ENCODE results near the gene MYPOP. TPM values are rescaled to one million over a fixed set of nuclear protein-coding genes. Genes with fewer than 3 reads are reported as not detected.

The MYPOP gene
- total and polyA plus RNA-seq, 9 of the 15 experiments (the other 6 are each of a cell fraction or from before 2014, with no cell fraction given), result 0.32 to 7.6 (median 1.6) TPM

GRCh38 chr19:45887200-45887710, 15.2 kb downstream of the MYPOP start (continued):
- TF ChIP-seq RNF2 (IDR thresholded peaks at IDR 0.05) (no peak), BRD4 (IDR thresholded peaks at IDR 0.05) (no peak), BCL6 (CRISPR knock-in tag; IDR thresholded peaks at IDR 0.05) (no peak), ZNF561 (CRISPR knock-in tag; conservative IDR thresholded peaks at IDR 0.05) (no peak), HMGN3 (IDR thresholded peaks at IDR 0.05; ENCODE audit: borderline replicate concordance, extremely low read depth, insufficient read length, low read depth, low read length) (no peak), ZHX1 (conservative IDR thresholded peaks at IDR 0.05; ENCODE audit: low read length) (0 out of 2 replicates have a peak, but pooled peaks have one; percentile 1), FOXJ3 (CRISPR knock-in tag; IDR thresholded peaks at IDR 0.05) (no peak), SNIP1 (IDR thresholded peaks at IDR 0.05; ENCODE audit: low read depth) (no peak), ZNF384 (IDR thresholded peaks at IDR 0.05; ENCODE audit: low read depth, low read length) (peak; percentile 37; the same call in 1 of the 2 replicates), MNT (conservative IDR thresholded peaks at IDR 0.05) (no peak; a peak in 1 of 4 replicates), HDAC2 (IDR thresholded peaks at IDR 0.05) (peak; percentile 82), CCAR2 (IDR thresholded peaks at IDR 0.05; ENCODE audit: low read depth, low read length) (no peak), IFI16 (CRISPR knock-in tag; IDR thresholded peaks at IDR 0.05) (no peak), FIP1L1 (IDR thresholded peaks at IDR 0.05; ENCODE audit: low read depth, low read length, poor library complexity, severe bottlenecking) (no peak), MTF1 (CRISPR knock-in tag; IDR thresholded peaks at IDR 0.05; ENCODE audit: borderline replicate concordance) (no peak), FOXM1 (IDR thresholded peaks at IDR 0.05; ENCODE audit: low read depth) (no peak), FOXM1 (CRISPR knock-in tag; IDR thresholded peaks at IDR 0.05; ENCODE audit: low read depth) (no peak)
- TF ChIP-seq, protein P1, sequence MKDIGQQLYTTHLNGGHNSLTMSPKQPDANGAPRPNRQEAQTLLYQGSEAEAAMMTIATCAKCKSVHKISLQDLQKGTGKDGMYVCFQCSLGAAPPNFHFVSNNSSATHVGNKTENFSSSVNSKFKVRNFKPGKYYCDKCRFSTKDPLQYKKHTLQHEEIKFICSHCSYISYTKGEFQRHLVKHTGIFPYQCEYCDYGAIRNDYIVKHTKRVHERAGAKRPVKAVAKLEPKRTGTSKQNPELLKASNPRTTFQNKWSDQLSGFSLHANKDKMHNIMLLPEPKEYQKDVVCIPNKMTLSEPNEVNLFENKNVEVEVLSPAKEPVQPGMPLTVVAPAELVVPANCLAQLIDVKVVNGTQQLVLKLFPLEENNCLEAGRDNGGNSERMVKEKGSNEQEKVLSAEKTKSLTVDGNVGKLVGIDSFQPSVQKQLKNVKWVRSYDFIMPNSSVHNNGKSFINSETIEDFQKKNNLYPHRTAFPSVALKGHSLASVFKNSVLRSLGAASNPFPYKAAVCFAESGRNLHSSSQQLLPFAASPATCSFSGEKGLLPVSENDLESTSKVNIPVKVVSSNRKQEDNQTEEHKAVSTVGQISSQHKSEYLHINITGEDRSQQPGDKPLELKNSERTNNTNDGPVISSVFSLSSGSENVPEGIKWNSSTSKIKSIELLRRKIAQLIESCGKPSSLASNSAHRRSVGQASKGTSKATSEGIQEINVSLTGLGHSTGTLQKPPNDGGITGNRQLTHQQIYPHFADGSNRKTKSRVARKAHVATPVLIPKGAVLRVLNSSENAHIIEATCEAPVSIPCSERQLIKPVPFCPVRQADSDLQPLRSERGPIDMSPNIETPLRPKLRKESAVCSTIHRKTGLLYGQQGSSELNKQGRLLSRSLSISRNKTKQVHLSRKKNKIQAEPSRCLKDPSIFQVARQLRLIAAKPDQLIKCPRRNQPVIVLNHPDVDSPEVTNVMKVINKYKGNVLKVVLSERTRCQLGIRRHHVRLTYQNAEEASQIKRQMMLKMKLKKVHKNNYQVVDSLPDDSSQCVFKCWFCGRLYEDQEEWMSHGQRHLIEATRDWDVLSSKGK (CRISPR knock-in tag; IDR thresholded peaks at IDR 0.05), result no peak
- TF ChIP-seq, protein P2, sequence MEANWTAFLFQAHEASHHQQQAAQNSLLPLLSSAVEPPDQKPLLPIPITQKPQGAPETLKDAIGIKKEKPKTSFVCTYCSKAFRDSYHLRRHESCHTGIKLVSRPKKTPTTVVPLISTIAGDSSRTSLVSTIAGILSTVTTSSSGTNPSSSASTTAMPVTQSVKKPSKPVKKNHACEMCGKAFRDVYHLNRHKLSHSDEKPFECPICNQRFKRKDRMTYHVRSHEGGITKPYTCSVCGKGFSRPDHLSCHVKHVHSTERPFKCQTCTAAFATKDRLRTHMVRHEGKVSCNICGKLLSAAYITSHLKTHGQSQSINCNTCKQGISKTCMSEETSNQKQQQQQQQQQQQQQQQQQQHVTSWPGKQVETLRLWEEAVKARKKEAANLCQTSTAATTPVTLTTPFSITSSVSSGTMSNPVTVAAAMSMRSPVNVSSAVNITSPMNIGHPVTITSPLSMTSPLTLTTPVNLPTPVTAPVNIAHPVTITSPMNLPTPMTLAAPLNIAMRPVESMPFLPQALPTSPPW (CRISPR knock-in tag; IDR thresholded peaks at IDR 0.05), result no peak
